GM20431 (cell line): ENCODE measurements around the gene SDCBP2.

Source experiments
- in situ Hi-C: fragments of 300-500 bp; cut with MseI, MboI; formaldehyde crosslinking; loops from one replicate; pipeline ENCODE4 v1.15.0; 2020; ENCODE audit warnings: low sequenced_read_pairs; ENCODE audit not compliant: unreplicated experiment

SDCBP2 gene

DNA sequence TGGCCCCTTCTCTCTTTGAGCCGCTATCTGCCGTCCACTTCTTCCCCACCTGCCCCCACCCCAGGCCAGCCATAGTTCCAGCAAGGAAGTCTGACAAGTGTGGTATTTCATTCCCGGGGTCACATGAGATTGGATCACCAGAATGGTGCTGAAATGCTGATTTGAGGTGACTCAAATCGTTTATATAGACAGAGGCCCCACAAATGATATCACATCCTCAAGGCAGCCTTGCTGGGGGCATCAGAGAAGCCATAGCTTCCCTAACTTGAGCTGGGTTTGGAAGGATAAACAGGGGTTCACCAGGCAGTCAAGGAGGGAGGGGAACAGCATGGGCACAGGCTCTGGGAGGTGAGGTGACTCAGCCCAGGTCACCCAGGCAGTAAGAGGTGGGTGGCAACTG is 9.9 kb downstream of the SDCBP2 start:
- in situ Hi-C loops, result loop anchor here (25.0 kb wide), 1 partner anchor 118 kb away; no protein-coding TSS in a partner anchor

- in situ Hi-C loops, result loop anchor here (25.0 kb wide), 1 partner anchor 120 kb away; no protein-coding TSS in a partner anchor
Observed at GRCh38 chr20:1317545-1318255, 11.2 kb downstream of the SDCBP2 start.

DNA sequence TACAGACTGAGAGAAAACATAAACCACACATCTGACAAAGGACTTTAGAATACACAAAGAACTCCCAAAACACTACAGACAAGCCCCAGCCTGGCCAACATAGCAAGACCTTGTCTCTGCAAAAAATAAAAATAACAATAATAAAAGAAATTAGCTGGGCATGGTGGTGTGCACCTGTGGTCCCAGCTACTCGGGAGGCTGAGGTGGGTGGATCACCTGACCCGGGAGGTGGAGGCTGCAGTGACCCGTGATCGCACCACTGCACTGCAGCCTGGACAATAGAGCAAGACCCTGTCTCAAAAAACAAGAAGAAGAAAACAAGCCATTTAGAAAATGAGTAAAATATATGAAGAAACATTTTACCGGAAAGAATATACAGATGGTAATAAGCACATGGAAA is 13.1 kb downstream of the SDCBP2 start:
- in situ Hi-C loops, result loop anchor here (25.0 kb wide), 1 partner anchor 121 kb away; no protein-coding TSS in a partner anchor

- in situ Hi-C loops, result loop anchor here (25.0 kb wide), 1 partner anchor 124 kb away; no protein-coding TSS in a partner anchor
Observed at GRCh38 chr20:1313236-1313964, 15.5 kb downstream of the SDCBP2 start.

GRCh38 chr20:1312904-1313235 is 16.1 kb downstream of the SDCBP2 start:
- in situ Hi-C loops, result loop anchor here (25.0 kb wide), 1 partner anchor 124 kb away; no protein-coding TSS in a partner anchor

DNA sequence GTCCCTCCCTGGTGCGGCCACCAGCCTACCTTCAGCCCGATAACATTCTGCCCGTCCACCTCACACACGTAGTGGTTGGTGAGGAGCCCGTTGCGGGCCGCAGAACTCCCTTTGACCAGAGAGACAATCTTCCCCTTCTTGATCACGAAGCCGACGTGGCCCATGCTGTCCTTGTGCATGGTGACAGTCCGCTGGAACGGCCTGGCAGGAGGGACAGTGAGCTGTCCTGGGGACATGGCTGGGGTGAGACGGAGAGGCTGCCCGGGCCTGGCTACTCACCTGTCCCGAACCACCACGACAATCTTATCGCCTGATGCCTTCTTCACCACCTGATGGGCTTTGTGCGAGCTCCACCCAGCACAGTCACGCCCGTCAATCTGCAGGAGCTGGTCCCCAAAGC is 16.6 kb downstream of the SDCBP2 start:
- in situ Hi-C loops, result loop anchor here (25.0 kb wide), 1 partner anchor 125 kb away; no protein-coding TSS in a partner anchor

DNA sequence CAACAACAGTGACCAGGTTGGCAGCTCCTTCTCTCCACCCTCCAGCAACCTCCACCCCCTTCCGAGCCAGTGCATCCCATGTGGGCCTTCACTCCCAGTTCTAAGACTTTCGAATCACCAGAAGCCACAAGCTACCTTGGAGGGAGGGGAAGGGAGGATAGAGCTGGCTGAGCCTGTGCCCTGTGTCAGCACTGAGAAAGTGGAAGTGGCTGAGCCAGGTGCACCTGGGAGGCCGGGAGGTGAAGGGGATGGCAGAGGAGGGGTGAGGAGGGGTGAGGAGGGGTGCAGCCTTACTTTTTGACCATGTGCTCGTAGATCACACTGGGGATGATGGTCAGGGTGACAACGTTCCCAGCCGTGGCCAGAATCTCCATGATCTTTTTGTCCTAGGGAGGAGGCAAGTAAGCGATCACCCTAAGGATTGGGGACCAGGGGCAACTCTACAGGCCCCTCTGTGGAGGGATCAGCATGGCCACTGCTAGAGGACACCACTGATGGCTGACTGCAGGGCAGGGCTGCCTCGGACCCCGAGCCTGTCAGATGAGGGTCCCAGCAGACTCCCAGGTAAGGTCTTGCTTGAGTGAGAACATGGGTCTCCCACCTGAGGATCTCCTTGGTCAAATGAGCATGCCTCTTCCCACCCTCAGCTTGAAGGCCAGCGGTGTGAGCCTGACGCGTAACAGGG is 18.3 kb downstream of the SDCBP2 start:
- in situ Hi-C loops, result loop anchor here (25.0 kb wide), 1 partner anchor 127 kb away; no protein-coding TSS in a partner anchor

DNA sequence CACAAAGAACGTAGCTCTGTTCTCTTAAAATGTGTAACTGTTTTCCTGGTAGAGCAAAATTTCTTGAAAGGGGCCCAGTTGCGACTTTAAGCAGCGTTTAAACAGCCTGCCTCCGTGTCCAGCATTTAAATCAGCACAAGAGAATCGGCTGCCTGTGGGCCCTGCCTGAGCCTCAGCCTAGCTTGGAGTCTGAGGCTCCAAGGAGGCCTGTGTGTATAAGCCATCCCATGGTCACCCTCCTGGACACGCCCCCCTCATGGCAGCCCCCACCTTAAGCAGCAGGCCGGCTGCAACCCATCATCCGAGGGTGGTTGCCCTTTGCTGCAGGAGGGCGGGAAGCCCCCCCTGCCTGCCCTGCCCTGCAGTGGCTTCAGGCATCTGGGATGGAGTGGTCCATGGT is 18.9 kb downstream of the SDCBP2 start:
- in situ Hi-C loops, result loop anchor here (25.0 kb wide), 1 partner anchor 127 kb away; no protein-coding TSS in a partner anchor

- in situ Hi-C loops, result loop anchor here (25.0 kb wide), 1 partner anchor 128 kb away; no protein-coding TSS in a partner anchor
Observed at GRCh38 chr20:1309439-1309847, 19.5 kb downstream of the SDCBP2 start.

- in situ Hi-C loops, result loop anchor here (25.0 kb wide), 1 partner anchor 129 kb away; no protein-coding TSS in a partner anchor
Observed at GRCh38 chr20:1308702-1309095, 20.2 kb downstream of the SDCBP2 start.

GRCh38 chr20:1308067-1308701 is 20.8 kb downstream of the SDCBP2 start:
- in situ Hi-C loops, result loop anchor here (25.0 kb wide), 1 partner anchor 129 kb away; no protein-coding TSS in a partner anchor

DNA sequence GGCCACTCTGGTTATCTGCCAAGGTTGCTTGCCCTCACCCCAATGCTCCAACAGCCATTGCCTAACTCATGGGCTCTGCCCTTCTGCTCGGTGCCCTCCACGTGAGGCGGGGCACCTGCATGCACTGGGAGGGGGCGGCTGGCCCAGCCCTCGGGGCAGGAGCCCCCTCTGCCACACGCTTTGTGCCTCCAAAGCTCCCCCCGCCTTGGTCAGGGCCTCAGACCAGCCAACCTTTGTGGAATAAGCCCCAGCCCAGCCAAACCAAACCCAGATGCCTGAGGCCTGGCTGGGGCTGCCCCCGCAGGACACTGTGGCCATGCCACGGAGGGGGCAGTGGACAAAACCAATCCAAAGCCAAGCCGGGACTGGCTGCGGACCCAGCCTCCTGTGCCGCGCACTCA is 21.4 kb downstream of the SDCBP2 start:
- in situ Hi-C loops, result loop anchor here (25.0 kb wide), 1 partner anchor 130 kb away; no protein-coding TSS in a partner anchor

- in situ Hi-C loops, result loop anchor here (25.0 kb wide), 1 partner anchor 130 kb away; no protein-coding TSS in a partner anchor
Observed at GRCh38 chr20:1307171-1307570, 21.8 kb downstream of the SDCBP2 start.

GRCh38 chr20:1306316-1307135 is 22.4 kb downstream of the SDCBP2 start:
- in situ Hi-C loops, result loop anchor here (25.0 kb wide), 1 partner anchor 131 kb away; no protein-coding TSS in a partner anchor

DNA sequence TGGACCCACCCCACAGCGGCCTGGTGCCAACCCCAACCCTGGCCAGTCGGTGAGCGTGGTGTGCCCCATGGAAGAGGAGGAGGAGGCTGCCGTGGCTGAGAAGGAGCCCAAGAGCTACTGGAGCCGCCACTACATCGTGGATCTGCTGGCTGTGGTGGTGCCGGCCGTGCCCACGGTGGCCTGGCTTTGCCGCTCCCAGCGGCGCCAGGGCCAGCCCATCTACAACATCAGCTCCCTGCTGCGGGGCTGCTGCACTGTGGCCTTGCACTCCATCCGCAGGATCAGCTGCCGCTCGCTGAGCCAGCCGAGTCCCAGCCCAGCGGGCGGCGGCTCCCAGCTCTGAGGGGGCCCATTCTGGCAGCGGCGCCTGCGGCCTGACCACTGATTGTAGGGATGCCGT is 23.2 kb downstream of the SDCBP2 start:
- in situ Hi-C loops, result loop anchor here (25.0 kb wide), 1 partner anchor 132 kb away; no protein-coding TSS in a partner anchor

DNA sequence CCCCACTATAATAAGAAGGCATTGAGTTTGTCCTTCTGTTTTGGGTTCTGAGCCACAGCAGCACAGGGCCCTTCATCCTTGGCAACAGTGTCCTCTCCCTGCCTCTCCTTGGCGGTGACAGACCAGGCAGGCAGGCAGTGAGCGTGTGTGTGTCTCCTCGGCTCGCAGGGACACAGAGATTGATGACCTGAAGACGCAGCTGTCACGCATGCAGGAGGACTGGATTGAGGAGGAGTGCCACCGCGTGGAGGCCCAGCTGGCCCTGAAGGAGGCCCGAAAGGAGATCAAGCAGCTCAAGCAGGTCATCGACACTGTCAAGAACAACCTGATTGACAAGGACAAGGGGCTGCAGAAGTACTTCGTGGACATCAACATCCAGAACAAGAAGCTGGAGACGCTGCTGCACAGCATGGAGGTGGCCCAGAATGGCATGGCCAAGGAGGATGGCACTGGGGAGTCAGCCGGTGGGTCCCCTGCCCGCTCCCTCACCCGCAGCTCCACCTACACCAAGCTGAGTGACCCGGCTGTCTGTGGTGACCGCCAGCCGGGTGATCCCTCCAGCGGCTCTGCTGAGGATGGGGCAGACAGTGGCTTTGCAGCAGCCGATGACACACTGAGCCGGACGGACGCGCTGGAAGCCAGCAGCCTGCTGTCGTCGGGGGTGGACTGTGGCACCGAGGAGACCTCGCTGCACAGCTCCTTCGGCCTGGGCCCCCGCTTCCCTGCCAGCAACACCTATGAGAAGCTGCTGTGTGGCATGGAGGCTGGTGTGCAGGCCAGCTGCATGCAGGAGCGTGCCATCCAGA is 24.0 kb downstream of the SDCBP2 start:
- in situ Hi-C loops, result loop anchor here (25.0 kb wide), 1 partner anchor 132 kb away; no protein-coding TSS in a partner anchor

DNA sequence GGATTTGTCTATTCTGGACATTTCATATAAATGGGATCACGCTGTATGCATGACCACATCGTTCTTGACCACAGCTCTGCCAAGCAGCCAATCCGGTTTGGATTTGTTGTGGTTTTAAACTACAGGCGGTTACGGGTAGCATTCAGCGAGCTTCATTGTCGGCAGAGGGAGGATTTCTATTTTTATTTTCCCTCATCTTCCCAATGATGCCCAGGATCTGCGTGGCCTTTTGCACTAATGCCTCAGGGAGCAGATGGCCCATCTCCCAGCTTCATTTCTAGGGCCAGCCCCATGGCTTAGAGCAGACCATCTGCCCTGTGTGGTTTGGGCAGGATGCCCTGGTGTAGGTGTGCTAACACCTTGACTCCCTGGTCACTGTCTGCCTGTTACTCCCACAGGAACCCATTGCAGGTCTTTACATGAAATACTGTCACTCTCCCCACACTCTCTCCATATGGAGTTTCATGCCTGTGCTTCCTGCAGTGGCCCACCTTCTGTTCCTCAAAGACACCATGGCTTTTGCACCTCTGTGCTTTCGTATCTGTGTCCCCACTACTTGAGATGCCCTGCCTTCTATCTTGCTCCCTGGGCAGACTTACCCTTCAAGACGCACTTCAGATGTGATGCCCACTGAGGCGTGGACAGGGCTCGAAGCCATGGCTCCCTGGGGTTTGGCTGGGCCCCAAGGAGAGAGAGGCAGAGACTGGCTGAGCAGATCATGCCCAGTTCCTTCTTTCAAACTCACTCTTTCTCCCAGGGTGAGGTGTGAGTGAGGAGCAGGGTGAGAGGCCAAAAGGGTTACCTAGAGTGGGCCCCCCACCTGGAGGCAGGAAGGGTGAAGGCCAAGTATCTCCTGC is 26.0 kb downstream of the SDCBP2 start:
- in situ Hi-C loops, result loop anchor here (25.0 kb wide), 1 partner anchor 134 kb away; no protein-coding TSS in a partner anchor
